ENCODE data around the gene EPB41L2. TPM values are rescaled to one million over a fixed set of nuclear protein-coding genes. Genes with fewer than 3 reads are reported as not detected.
A peak's percentile ranks its signal among the peaks of the same experiment; 100 is the strongest.

Gene EPB41L2
- total and polyA plus RNA-seq, 2 experiments from 2014 or later: 76.2 to 91.7 TPM

DNA sequence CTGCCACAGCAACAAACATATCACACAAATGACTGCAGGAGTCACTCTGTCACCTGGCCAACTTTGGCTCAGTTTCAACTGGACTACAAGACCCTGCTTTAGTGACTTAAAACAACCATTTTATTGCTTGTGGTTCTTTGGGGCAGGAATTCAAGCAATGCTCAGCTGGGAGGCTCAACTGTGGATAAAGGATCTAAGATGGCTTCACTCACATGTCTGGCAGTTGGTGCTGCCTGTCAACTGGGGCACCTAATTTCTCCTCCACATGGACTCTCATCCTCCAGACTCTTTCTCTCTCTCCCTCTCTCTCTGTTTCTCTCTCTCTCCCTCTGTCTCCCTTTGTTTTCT lies 2.8 kb upstream of the EPB41L2 start:
- H3F3A ChIP-seq (replicated peaks; ENCODE audit: low read depth): peaks cover 3% of the 10 kb centered on the region; the same call in 1 of the 2 replicates
- peaks cover 16% of the 10 kb centered on the region for H3K4me1 Mint-ChIP-seq
- no peak overlapping the region for H3K27ac ChIP-seq (ENCODE audit: low read depth)
- H3K27me3 ChIP-seq (ENCODE audit: insufficient read depth): peaks cover 23% of the 10 kb centered on the region
- 0 out of 2 replicates have a peak overlapping the region, but pooled peaks have one; percentile 14 for H2AFZ ChIP-seq
- no peaks in the 10 kb centered on the region for H4K20me1 ChIP-seq (replicated peaks; ENCODE audit: insufficient read depth)
- DNase-seq (ENCODE audit: low spot score) (no peak), ATAC-seq (no peak)
- H3K36me3 Mint-ChIP-seq (ENCODE audit: low read depth): no peaks in the 10 kb centered on the region; the same call in 2 of the 3 replicates
- TF ChIP-seq POLR2AphosphoS5 (IDR thresholded peaks at IDR 0.05; ENCODE audit: low read depth) (no peak), EZH2 (IDR thresholded peaks at IDR 0.05; ENCODE audit: low read depth, unreplicated experiment) (no peak), STAT1 (IDR thresholded peaks at IDR 0.05; ENCODE audit: unreplicated experiment) (no peak), CREB1 (CRISPR knock-in tag; IDR thresholded peaks at IDR 0.05; ENCODE audit: low read depth) (no peak), EZH2phosphoT487 (IDR thresholded peaks at IDR 0.05; ENCODE audit: unreplicated experiment) (no peak), NANOG (IDR thresholded peaks at IDR 0.05; ENCODE audit: borderline replicate concordance) (no peak), JUNB (IDR thresholded peaks at IDR 0.05; ENCODE audit: unreplicated experiment) (no peak), ZNF114 (CRISPR knock-in tag; IDR thresholded peaks at IDR 0.05) (no peak), ZNF331 (CRISPR knock-in tag; IDR thresholded peaks at IDR 0.05; ENCODE audit: low read depth) (no peak)
- TF ChIP-seq, protein P1, sequence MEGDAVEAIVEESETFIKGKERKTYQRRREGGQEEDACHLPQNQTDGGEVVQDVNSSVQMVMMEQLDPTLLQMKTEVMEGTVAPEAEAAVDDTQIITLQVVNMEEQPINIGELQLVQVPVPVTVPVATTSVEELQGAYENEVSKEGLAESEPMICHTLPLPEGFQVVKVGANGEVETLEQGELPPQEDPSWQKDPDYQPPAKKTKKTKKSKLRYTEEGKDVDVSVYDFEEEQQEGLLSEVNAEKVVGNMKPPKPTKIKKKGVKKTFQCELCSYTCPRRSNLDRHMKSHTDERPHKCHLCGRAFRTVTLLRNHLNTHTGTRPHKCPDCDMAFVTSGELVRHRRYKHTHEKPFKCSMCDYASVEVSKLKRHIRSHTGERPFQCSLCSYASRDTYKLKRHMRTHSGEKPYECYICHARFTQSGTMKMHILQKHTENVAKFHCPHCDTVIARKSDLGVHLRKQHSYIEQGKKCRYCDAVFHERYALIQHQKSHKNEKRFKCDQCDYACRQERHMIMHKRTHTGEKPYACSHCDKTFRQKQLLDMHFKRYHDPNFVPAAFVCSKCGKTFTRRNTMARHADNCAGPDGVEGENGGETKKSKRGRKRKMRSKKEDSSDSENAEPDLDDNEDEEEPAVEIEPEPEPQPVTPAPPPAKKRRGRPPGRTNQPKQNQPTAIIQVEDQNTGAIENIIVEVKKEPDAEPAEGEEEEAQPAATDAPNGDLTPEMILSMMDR (conservative IDR thresholded peaks at IDR 0.05; ENCODE audit: low read depth in 2 of 2): no peak
- TF ChIP-seq, protein P2, sequence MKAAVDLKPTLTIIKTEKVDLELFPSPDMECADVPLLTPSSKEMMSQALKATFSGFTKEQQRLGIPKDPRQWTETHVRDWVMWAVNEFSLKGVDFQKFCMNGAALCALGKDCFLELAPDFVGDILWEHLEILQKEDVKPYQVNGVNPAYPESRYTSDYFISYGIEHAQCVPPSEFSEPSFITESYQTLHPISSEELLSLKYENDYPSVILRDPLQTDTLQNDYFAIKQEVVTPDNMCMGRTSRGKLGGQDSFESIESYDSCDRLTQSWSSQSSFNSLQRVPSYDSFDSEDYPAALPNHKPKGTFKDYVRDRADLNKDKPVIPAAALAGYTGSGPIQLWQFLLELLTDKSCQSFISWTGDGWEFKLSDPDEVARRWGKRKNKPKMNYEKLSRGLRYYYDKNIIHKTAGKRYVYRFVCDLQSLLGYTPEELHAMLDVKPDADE (IDR thresholded peaks at IDR 0.05): no peak
- TF ChIP-seq, protein P3, sequence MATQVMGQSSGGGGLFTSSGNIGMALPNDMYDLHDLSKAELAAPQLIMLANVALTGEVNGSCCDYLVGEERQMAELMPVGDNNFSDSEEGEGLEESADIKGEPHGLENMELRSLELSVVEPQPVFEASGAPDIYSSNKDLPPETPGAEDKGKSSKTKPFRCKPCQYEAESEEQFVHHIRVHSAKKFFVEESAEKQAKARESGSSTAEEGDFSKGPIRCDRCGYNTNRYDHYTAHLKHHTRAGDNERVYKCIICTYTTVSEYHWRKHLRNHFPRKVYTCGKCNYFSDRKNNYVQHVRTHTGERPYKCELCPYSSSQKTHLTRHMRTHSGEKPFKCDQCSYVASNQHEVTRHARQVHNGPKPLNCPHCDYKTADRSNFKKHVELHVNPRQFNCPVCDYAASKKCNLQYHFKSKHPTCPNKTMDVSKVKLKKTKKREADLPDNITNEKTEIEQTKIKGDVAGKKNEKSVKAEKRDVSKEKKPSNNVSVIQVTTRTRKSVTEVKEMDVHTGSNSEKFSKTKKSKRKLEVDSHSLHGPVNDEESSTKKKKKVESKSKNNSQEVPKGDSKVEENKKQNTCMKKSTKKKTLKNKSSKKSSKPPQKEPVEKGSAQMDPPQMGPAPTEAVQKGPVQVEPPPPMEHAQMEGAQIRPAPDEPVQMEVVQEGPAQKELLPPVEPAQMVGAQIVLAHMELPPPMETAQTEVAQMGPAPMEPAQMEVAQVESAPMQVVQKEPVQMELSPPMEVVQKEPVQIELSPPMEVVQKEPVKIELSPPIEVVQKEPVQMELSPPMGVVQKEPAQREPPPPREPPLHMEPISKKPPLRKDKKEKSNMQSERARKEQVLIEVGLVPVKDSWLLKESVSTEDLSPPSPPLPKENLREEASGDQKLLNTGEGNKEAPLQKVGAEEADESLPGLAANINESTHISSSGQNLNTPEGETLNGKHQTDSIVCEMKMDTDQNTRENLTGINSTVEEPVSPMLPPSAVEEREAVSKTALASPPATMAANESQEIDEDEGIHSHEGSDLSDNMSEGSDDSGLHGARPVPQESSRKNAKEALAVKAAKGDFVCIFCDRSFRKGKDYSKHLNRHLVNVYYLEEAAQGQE (IDR thresholded peaks at IDR 0.05; ENCODE audit: unreplicated experiment): no peak
- TF ChIP-seq, protein P4, sequence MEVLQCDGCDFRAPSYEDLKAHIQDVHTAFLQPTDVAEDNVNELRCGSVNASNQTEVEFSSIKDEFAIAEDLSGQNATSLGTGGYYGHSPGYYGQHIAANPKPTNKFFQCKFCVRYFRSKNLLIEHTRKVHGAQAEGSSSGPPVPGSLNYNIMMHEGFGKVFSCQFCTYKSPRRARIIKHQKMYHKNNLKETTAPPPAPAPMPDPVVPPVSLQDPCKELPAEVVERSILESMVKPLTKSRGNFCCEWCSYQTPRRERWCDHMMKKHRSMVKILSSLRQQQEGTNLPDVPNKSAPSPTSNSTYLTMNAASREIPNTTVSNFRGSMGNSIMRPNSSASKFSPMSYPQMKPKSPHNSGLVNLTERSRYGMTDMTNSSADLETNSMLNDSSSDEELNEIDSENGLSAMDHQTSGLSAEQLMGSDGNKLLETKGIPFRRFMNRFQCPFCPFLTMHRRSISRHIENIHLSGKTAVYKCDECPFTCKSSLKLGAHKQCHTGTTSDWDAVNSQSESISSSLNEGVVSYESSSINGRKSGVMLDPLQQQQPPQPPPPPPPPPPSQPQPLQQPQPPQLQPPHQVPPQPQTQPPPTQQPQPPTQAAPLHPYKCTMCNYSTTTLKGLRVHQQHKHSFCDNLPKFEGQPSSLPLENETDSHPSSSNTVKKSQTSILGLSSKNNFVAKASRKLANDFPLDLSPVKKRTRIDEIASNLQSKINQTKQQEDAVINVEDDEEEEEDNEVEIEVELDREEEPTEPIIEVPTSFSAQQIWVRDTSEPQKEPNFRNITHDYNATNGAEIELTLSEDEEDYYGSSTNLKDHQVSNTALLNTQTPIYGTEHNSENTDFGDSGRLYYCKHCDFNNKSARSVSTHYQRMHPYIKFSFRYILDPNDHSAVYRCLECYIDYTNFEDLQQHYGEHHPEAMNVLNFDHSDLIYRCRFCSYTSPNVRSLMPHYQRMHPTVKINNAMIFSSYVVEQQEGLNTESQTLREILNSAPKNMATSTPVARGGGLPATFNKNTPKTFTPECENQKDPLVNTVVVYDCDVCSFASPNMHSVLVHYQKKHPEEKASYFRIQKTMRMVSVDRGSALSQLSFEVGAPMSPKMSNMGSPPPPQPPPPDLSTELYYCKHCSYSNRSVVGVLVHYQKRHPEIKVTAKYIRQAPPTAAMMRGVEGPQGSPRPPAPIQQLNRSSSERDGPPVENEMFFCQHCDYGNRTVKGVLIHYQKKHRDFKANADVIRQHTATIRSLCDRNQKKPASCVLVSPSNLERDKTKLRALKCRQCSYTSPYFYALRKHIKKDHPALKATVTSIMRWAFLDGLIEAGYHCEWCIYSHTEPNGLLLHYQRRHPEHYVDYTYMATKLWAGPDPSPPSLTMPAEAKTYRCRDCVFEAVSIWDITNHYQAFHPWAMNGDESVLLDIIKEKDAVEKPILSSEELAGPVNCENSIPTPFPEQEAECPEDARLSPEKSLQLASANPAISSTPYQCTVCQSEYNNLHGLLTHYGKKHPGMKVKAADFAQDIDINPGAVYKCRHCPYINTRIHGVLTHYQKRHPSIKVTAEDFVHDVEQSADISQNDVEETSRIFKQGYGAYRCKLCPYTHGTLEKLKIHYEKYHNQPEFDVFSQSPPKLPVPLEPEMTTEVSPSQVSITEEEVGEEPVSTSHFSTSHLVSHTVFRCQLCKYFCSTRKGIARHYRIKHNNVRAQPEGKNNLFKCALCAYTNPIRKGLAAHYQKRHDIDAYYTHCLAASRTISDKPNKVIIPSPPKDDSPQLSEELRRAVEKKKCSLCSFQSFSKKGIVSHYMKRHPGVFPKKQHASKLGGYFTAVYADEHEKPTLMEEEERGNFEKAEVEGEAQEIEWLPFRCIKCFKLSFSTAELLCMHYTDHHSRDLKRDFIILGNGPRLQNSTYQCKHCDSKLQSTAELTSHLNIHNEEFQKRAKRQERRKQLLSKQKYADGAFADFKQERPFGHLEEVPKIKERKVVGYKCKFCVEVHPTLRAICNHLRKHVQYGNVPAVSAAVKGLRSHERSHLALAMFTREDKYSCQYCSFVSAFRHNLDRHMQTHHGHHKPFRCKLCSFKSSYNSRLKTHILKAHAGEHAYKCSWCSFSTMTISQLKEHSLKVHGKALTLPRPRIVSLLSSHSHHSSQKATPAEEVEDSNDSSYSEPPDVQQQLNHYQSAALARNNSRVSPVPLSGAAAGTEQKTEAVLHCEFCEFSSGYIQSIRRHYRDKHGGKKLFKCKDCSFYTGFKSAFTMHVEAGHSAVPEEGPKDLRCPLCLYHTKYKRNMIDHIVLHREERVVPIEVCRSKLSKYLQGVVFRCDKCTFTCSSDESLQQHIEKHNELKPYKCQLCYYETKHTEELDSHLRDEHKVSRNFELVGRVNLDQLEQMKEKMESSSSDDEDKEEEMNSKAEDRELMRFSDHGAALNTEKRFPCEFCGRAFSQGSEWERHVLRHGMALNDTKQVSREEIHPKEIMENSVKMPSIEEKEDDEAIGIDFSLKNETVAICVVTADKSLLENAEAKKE (CRISPR knock-in tag; IDR thresholded peaks at IDR 0.05): no peak
- no peaks in the 10 kb centered on the region for H3K9me3 Mint-ChIP-seq
- peaks cover 12% of the 10 kb centered on the region for H3K4me1 ChIP-seq (ENCODE audit: insufficient read depth)
- H3K36me3 ChIP-seq (ENCODE audit: insufficient read depth): no peaks in the 10 kb centered on the region
- H3K27ac Mint-ChIP-seq: no peak overlapping the region
- H3K27me3 Mint-ChIP-seq (ENCODE audit: insufficient read depth, low read depth, poor library complexity): peaks cover 1% of the 10 kb centered on the region
- H3K79me2 ChIP-seq (replicated peaks; ENCODE audit: insufficient read depth): peaks cover 15% of the 10 kb centered on the region
- no peaks in the 10 kb centered on the region for H3K9me2 ChIP-seq (ENCODE audit: insufficient read depth)
- no peak overlapping the region for H3K4me2 ChIP-seq
- no peak overlapping the region for H3K4me3 Mint-ChIP-seq
- H3K4me3 ChIP-seq: no peak overlapping the region

Measured in GM23338 (cell line).